Neural crest cell (in vitro differentiated cells): Measurements from ENCODE around the gene WNT1. TPM values are rescaled to one million over a fixed set of nuclear protein-coding genes. Genes with fewer than 3 reads are reported as not detected.
A peak's percentile ranks its signal among the peaks of the same experiment; 100 is the strongest.

ENCODE experiments used
- DNase-seq: peaks from one replicate; pipeline ENCODE4 v3.0.0; 2021; ENCODE audit warnings: low read depth, mixed read lengths, low spot score
- H3K27ac Mint-ChIP-seq: one replicate; pipeline ENCODE4 v1.8.0; 2021; ENCODE audit warnings: mild to moderate bottlenecking, mixed read lengths; ENCODE audit not compliant: unreplicated experiment
- H3K27me3 Mint-ChIP-seq: 2 replicates; pipeline ENCODE4 v1.8.0; 2021; ENCODE audit warnings: low read depth, mild to moderate bottlenecking, mixed read lengths
- H3K36me3 Mint-ChIP-seq: 2 replicates; pipeline ENCODE4 v1.8.0; 2021; ENCODE audit warnings: low read depth, mild to moderate bottlenecking, mixed read lengths
- H3K4me1 Mint-ChIP-seq: 2 replicates; pipeline ENCODE4 v1.8.0; 2021; ENCODE audit warnings: mixed read lengths
- H3K4me3 Mint-ChIP-seq: one replicate; pipeline ENCODE4 v1.8.0; 2021; ENCODE audit warnings: mild to moderate bottlenecking, mixed read lengths
- H3K9me3 Mint-ChIP-seq: 2 replicates; pipeline ENCODE4 v1.8.0; 2021; ENCODE audit warnings: mixed read lengths
- CTCF ChIP-seq: fragments of 200-600 bp; sonication (generic); conservative IDR thresholded peaks from 2 replicates; pipeline ENCODE4 v1.5.0; 2021; ENCODE audit warnings: antibody characterized with exemption, mild to moderate bottlenecking
- total RNA-seq: library from RNA; stranded (reverse); gene quantifications from 2 replicates; pipeline ENCODE4 v1.2.1, GENCODE V29; 2021

WNT1 gene
- total RNA-seq, 1 donor from 2014 or later: 2.1 TPM

GRCh38 chr12:48943221-48943620 lies 34.9 kb upstream of the WNT1 start:
- Mint-ChIP-seq H3K27ac (no peak overlapping the region), H3K27me3 (no peaks in the 10 kb centered on the region), H3K9me3 (no peaks in the 10 kb centered on the region)

GRCh38 chr12:48946205-48946604 lies 31.9 kb upstream of the WNT1 start:
- Mint-ChIP-seq H3K36me3 (no peaks in the 10 kb centered on the region), H3K9me3 (no peaks in the 10 kb centered on the region), H3K4me3 (no peak overlapping the region), H3K27ac (no peak overlapping the region), H3K4me1 (peaks cover 9% of the 10 kb centered on the region), H3K27me3 (no peaks in the 10 kb centered on the region)
- DNase-seq: no peak
- no peak for TF ChIP-seq CTCF

More at GRCh38 chr12:48943221-48943620, 34.9 kb upstream of the WNT1 start:
- no peak for DNase-seq
- TF ChIP-seq CTCF: no peak
- Mint-ChIP-seq H3K36me3 (no peaks in the 10 kb centered on the region), H3K4me3 (no peak overlapping the region), H3K4me1 (peaks cover 9% of the 10 kb centered on the region)

GRCh38 chr12:48946943-48947342 lies 31.2 kb upstream of the WNT1 start:
- no peak for DNase-seq
- no peaks in the 10 kb centered on the region for H3K27me3 Mint-ChIP-seq
- no peak for TF ChIP-seq CTCF
- H3K36me3 Mint-ChIP-seq: no peaks in the 10 kb centered on the region
- no peaks in the 10 kb centered on the region for H3K9me3 Mint-ChIP-seq
- H3K4me3 Mint-ChIP-seq: no peak overlapping the region
- H3K4me1 Mint-ChIP-seq: peaks cover 9% of the 10 kb centered on the region
- H3K27ac Mint-ChIP-seq: no peak overlapping the region

GRCh38 chr12:48947727-48948126 lies 30.4 kb upstream of the WNT1 start:
- no peak for TF ChIP-seq CTCF
- no peaks in the 10 kb centered on the region for H3K9me3 Mint-ChIP-seq
- DNase-seq: no peak
- H3K27ac Mint-ChIP-seq: no peak overlapping the region
- no peaks in the 10 kb centered on the region for H3K27me3 Mint-ChIP-seq
- peaks cover 14% of the 10 kb centered on the region for H3K4me1 Mint-ChIP-seq
- H3K4me3 Mint-ChIP-seq: no peak overlapping the region
- no peaks in the 10 kb centered on the region for H3K36me3 Mint-ChIP-seq

- H3K27ac Mint-ChIP-seq: no peak overlapping the region
- no peak for DNase-seq
- TF ChIP-seq CTCF: no peak
- no peaks in the 10 kb centered on the region for H3K36me3 Mint-ChIP-seq
- no peaks in the 10 kb centered on the region for H3K27me3 Mint-ChIP-seq
- peaks cover 31% of the 10 kb centered on the region for H3K4me1 Mint-ChIP-seq
- H3K4me3 Mint-ChIP-seq: peak overlapping the region; percentile 8
- no peaks in the 10 kb centered on the region for H3K9me3 Mint-ChIP-seq
Measured at GRCh38 chr12:48952691-48953090, 25.4 kb upstream of the WNT1 start.

- Mint-ChIP-seq H3K36me3 (no peaks in the 10 kb centered on the region), H3K4me1 (peaks cover 35% of the 10 kb centered on the region), H3K27ac (no peak overlapping the region), H3K27me3 (peaks cover 3% of the 10 kb centered on the region), H3K4me3 (peak overlapping the region; percentile 31), H3K9me3 (no peaks in the 10 kb centered on the region)
- no peak for DNase-seq
- TF ChIP-seq CTCF: no peak
Measured at GRCh38 chr12:48954061-48954460, 24.1 kb upstream of the WNT1 start.
